GM18868 (cell line): Measurements from ENCODE around the gene ALDH1B1.
A peak's percentile ranks its signal among the peaks of the same experiment; 100 is the strongest.
"Not testable (repeated sequence)": the region's sequence is repeated elsewhere in the genome, so short reads cannot be mapped to it uniquely, and the experiment has no call there.

Experiments
- ATAC-seq: cut with Tn5 transposase; IDR thresholded peaks from one replicate; pipeline ENCODE4 v1.9.1; 2021; ENCODE audit warnings: mild to moderate bottlenecking, moderate library complexity; ENCODE audit not compliant: unreplicated experiment

ALDH1B1 gene

DNA sequence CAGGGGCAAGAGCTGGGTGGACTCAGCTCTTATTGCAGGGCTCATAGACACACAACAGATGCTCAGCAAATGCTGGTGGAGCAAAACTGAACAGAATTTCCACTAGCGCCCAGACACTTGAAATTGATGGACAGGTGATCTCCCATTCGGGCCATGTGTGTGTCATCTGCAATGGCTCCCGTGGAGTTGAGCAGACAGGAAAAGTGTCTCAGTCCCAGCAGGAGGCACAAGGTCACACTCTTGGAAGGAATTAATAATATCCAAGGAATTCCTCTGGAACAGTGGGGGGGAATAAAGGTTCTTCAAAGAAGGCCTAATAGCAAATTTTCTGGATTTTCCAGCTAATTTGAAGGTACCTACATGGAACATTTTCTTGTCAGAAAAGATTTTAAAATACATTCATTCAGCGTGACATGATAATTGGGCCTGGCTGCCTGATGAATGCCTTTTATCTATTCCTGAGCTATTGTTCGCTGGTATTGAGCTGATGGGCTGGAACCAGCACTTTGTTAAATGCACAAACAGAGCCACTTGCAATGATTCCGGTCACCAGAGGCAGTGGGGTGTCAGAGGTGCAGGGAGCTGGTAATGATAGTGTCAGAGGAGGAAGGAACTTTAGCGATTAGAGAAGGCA lies 31.5 kb upstream of the ALDH1B1 start:
- no peak for ATAC-seq

DNA sequence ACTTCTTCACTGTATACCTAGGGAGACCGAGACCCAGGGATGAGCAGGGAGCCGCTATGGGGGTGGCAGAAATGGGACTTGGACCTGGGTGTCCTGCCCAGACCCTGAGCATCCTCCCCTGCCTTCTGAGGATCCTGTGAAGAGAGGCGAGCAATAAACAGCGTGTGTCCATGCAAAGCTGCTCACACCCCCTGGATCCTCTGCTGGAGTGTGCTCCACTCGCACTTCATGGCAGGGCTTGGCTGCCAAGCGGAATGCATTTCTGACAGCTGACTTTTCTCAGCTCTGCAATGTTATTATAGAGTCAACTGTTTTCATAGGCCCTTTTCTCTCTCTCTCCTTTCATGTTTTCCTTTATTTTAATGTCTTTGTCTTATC lies 31.0 kb upstream of the ALDH1B1 start:
- ATAC-seq: no peak

DNA sequence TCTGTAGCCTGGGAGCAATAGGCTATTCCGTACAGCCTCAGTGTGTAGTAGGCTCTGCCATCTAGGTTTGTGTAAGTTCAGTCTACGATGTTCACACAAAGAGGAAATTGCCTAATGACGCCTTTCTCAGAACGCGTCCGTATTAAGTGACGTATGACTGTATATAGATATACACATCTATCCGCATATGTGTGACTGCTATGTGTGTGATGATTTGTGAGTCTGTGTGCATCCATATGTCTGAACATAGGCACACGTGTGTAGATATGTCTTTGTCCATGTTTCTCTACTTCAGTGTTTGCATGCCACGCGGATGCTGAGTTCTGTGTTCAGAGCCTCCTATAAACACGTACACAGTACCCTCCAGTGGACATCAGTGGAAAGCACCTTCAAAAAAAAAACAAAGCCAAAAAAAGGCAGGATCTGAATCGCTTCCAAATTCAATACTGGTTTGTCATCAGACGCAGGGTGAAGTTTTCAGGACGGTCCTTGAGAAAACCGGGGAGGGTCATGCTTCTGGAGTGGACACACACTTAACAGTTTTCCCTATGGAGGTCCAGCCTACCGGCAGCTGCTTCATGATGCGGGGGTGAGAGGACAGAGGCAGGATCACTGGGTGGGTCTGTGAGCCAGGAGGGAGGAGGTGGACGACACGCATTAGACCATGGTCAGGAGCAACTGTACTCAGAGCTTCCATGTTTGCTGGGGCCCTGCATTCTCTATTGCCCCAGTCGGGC lies 29.5 kb upstream of the ALDH1B1 start:
- ATAC-seq: peak; percentile 84

DNA sequence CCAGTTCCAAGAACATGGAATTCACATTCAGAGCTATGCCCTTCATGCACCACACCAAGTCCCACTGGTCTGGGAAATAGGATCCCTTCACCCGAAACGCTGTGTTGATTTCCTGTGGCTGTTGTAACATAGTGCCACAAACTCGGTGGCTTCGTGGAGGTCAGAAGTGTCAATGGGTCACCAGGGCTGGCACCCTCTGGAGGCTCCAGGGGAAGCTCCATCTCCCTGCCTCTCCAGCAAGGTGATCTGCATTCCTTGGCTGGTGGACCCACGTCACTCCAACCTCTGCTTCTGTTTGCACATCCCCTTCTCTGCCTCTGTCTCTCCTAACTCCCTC lies 28.9 kb upstream of the ALDH1B1 start:
- no peak for ATAC-seq

DNA sequence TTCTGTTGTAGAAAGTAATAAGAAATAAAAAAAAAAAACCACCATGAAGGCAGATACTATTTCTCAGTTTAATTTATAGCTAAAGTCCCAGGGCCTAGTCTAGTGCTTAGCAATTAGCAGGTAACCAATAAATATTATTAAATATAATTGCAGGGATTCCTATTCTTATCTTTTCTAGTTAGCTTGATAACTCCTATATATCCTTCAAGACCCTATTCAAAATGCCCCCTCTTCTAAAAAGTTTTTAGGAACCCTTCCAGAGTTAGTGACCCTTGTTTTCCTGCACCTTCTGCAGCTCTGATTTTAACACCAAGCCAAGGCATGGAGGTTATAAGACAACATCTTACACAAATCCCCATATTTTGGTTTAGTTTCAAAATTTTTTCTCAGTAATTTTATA lies 24.6 kb upstream of the ALDH1B1 start:
- ATAC-seq: no peak

DNA sequence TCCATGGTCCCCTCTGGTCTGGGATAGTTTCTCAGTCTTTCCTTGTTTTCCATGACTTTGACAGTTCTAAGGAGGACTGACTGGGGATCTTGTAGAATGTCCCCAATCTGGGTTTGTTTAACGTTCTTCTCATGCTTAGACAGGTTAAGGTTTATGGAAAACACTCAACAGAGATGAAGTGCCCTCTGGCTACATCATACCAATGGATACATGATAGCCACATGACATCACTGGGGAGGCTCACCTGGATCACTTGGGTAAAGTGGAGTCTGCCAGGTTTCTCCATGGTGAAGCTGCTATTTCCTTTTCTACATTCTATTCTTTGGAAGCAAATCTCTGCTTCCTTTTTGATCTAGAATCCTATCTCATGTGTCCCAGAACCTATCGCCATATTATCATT lies 23.8 kb upstream of the ALDH1B1 start:
- ATAC-seq: no peak

DNA sequence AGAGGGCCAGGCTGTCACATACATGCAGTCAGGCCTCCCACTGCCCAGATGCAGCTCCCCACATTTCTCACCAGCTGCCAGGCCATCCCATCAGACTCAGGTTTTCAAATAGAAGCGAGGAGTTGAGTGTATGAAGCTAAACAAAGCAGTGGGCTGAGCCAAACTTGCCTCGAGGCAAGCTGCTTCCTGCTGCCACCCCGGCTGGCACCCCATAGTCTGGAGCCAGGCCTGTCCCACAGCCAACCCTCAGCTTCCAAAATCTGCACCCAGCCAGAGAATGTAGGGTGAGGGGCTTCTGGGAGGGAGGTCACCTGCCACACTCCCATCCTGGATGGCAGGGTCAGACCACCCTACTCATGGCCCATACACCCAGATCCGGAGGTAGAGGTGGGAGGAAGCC lies 22.3 kb upstream of the ALDH1B1 start:
- ATAC-seq: no peak

DNA sequence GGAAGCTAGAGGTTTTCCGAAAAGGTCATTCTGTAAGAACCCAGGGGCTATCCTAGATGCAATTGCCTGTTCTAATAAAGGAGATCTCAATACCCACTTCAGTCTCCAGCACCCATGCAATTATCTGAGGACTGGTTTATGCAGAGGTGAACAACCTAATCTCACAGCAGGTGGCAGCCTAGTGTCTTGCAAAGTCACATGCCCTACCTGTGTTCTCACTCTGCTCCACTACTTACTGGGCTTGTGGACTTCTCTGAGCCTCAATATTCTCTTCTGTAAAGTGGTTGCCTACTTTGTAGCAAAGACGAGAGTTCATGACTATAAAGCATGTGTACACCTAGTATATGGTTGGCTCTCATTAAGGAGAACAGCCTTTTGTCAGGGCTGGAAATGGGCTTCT lies 21.0 kb upstream of the ALDH1B1 start:
- ATAC-seq: peak; percentile 90

DNA sequence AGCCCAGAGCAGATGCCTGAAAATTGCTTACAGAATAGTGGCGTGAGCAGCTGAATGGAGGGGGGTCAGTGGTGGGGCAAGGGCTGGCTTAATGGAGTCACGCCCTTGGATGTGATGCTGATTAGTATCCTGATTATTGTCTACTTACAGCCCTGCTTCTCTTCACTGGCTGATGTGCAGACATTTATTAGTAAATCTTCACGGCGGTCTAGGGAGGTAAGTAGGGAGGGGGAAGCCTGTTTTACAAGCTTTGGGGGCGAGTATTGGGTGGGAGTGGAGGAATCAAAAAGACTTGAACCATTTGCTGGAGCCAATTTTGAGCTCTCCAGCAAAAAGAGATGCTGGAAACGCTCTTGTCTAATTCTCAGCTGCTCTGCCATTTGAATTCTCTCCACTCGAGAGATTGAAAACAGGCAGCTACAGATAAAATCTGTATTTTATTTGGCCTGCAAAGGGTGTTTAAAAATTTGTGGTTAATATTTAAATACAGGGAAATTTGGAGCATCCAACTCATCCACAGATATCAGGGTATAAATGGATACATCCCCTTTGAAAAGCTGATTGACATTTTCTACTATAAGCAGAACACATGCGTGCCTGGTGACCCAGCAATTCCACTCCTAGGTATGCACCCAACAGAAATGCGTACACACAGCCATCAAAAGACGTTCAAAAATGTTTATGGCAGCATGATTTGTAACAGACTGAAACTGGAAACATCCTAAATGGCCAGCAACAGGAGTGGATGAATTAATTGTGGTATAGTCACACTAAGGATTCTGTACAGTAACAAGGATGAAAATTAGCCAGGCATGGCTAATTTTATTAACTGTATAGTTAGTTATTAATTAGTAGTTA lies 19.5 kb upstream of the ALDH1B1 start:
- no peak for ATAC-seq

DNA sequence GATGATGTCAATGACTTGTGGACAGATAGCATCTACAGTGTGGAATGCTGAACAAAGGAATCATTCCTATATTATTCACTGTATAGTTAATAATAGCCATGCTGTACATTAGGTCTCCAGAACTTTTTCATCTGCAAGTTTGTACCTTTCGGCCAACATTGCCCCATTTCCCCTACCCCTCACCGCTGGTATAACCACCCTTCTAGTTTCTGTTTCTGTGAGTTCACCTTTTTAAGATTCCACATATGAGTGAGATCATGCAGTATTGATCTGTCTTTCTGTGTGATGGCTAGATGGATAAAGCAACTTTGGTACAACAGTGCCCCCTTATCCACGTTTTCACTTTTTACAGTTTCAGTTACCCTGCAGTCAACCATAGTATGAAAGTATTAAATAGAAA lies 18.8 kb upstream of the ALDH1B1 start:
- ATAC-seq: no peak

DNA sequence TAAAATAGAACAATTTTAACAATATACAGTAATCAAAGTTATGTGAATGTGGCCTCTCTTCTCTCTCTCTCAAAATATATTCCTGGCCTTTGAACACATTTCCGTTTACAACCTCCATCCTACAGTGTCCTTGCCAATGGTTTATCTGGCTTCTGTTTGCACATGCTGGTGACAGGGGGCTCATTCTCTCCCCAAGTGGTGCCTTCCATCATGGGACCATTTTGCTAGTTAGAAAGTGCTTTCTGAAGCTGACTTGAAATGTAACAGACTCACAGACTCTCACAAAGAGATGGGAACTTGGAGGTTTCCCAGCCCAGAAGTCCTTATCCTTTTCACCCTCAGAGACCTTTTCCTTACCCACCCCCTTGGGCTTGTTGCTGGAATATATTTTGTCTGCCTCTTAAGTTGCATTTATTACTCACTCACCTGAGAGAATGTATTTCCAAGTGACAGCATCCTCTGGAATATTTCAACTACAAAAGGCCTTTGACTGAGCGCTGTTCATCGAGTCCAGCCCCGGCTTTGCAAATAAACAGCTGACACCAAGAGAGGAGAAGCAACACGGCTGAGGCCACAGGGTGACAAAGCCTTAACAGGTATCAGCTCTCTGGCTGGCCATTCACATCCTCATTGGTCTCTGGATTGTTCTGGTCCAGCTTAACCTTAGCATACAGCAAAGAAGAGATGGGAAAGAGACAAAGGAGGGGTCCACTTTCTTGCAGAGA lies 17.5 kb upstream of the ALDH1B1 start:
- ATAC-seq: no peak

DNA sequence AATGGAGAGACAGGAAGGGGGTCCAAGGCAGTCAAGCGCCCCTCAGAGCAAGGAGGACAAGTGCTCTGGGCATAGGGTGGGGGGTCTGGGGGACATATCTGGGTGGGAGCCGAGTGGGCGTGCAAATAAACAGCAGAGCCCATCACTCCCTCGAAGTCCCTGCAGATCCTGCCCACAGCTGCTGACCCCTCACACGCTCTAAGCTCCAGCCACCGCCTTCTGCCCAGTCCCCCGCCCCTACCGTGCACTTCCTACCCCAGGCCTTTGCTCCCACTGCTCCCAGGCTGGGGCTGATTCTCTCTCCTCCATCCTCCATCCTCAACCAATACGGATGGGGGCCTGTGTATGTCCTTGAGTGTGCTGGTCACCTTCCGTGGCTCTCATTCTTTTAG lies 16.9 kb upstream of the ALDH1B1 start:
- ATAC-seq: no peak

DNA sequence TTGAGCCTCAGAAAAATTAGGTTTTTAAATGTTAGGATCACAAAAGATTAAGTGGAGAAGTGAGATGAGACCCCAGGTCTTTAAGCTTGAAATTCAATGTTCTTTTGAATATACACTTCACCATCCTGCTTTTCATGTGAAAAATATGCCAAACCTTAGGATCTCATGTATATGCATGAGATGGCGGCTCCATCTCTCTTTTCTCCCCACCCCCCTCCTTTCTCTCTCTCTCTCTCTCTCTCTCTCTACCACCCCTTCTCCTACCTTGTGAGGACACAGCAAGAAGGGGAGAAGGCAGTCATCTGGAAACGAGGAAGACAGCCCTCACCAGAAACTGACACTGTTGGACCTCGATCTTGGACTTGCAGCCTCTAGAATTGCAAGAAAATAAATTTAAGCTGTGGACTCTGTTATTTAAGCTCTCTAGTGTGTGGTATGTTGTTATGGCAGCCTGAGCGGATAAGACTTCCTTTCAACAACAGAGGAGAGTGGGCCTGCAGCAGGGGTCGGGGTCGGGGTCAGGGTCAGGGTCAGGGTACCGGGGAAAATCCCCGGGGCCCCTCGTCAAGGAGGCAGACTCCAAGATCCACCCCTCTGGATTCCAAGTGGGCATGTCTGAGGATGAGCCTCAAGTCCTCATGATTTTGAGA lies 16.4 kb upstream of the ALDH1B1 start:
- ATAC-seq: no peak

DNA sequence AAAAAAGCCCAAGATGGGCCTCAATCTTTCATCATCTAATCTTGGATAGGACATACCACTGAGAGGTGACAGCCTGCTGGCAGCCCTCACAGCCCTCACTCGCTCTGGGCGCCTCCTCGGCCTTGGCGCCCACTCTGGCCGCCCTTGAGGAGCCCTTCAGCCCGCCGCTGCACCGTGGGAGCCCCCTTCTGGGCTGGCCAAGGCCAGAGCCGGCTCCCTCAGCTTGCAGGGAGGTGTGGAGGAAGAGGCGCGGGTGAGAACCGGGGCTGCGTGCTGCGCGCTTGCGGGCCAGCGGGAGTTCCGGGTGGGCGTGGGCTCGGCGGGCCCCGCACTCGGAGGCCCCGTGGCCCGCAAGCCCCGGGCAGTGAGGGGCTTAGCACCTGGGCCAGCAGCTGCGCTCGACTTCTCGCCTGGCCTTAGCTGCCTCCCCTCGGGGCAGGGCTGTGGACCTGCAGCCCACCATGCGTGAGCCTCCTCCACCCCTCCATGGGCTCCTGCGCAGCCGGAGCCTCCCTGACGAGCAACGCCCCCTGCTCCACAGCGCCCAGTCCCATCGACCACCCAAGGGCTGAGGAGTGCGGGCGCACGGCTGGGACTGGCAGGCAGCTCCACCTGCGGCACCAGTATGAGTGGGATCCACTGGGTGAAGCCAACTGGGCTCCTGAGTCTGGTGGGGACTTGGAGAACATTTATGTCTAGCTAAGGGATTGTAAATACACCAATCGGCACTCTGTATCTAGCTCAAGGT lies 15.0 kb upstream of the ALDH1B1 start:
- ATAC-seq: not testable (repeated sequence)

DNA sequence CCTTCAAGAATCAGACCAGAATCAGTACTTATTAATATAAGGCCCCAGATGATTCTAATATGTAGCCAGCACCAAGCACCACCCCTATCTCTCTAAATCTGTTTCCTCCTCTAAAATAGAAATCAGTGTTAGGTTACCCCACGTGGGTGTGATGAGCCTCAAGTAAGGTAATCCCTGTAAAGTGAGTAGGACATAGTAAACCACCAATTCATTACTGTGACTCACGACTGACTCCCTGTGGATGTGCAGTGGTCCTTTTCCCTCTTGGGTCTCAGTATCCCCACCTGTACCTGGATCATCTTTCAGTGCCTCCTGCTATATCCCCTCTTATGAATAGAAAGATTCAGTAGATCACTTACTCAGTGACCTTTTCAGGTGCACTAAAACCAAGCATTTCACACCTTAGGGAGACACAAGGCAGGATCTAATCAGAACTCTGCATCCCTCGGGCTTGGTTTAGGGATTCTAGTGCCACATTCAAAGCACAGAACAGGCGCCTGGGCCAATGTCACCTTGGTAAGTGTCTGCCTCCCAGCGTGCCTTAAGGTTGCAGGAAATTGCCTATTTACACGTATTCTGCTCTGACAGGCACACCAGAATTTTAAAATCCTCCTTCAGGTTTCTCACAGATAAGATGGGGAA lies 12.2 kb upstream of the ALDH1B1 start:
- ATAC-seq: no peak

DNA sequence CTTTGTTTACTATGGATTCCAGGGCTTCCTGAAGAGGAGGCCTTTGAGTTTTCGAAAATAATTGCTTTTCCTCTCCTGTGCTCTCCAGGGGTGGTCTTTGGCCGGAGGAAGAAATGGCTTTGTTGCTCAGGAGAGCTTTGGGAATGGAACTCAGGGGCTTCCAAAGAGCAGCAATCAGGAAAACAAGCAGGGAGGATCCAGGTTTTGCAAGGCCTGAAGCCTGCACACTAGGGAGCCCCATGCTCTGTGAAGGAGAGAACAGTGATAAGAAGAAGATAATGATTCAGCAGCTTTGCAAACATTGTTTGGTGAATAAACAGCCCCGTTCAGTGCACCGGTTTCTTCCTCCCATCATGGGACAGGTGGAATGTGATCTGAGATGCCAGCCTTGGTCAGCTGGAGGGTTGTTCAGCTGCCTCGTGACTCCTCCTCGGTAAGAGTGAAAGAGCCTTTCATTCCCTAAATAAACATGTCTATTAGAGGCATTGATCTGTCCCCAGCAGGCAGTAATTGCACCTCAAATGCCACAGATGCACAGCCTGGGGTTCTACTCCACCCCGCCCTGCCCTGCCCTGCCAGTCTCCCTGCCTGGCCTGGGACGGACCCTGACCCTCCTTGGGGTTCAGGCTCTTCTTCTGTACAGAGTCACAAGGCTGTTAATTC lies 11.5 kb upstream of the ALDH1B1 start:
- ATAC-seq: no peak

DNA sequence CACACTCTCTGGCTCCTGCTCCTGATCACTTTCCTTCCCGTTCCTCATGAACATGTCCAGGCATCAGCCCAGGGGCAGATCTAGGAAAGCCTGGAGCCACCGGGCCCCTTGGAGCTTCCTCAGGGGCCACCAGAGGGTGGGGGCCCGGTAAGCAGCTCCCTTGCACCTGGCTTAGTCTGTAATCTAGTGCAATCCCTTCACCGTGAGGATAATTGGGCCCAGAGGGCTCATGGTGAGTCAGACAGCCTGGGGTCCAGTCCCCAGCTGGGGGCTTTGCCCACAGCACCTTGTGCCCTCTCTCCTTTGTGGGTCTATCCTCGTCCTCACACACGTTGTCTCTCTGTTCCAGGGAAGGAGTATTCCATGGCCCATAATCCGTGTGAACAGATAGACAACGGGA lies 10.4 kb upstream of the ALDH1B1 start:
- ATAC-seq: no peak

DNA sequence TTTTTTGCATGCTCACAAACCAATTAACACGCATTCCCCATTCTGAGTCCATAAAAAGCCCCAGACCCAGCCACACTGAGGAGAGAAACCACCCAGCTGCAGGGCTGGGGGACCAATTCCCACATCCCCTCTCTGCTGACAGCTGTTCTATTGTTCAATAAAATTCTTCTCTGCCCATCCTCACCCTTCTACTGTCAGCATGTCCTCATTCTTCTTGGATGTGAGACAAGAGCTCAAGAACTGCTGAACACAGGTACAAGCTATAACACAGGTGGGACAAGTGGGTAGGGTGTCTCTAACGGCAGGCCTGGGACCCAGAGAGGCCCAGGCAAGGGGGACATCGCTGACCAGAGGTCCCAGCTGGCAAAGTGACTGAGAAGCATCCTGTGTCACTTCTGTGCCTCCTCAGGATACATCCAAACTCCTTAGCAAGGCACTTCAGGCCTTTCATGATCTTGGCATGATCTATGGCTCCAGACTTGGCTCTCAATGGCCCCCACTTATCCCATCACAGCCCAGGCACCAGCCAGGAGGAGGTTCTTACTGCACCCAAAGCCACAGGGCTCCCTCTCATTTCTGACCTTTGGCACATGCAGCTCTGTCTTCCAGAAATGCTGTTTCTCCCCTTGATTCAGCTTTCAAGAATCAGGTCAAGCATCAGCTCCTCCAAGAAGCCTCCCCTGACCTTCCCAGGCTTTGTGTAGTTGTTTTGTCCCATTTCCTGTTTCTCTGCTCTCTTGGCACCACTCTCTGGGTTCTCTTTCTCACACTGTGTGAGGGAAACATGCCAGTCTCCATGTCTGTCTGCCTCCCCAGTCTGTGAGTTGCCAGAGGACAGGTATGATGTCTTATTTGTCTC lies 7.3 kb upstream of the ALDH1B1 start:
- ATAC-seq: no peak
